Smooth muscle cell (in vitro differentiated cells): ENCODE measurements around the gene SIRT7. TPM values are rescaled to one million over a fixed set of nuclear protein-coding genes. Genes with fewer than 3 reads are reported as not detected.

ENCODE experiments used
- DNase-seq: peaks from one replicate; lab custom pipeline; 2025; ENCODE audit not compliant: unreplicated experiment; lab: John Stamatoyannopoulos, UW
- H2AFZ ChIP-seq: fragments of 200-600 bp; sonication (generic); 2 replicates; pipeline ENCODE4 v1.6.0; 2016; ENCODE audit warnings: antibody characterized with exemption, low read depth, mild to moderate bottlenecking
- H3F3A ChIP-seq: fragments of 200-600 bp; sonication (generic); 2 replicates; pipeline ENCODE4 v1.6.0; 2017; ENCODE audit warnings: antibody characterized with exemption, low read depth
- H3K27ac ChIP-seq: fragments of 200-600 bp; sonication (generic); 2 replicates; pipeline ENCODE4 v1.5.1; 2016; ENCODE audit warnings: low read depth, mild to moderate bottlenecking
- H3K27me3 ChIP-seq: fragments of 200-600 bp; sonication (generic); 2 replicates; pipeline ENCODE4 v1.6.1; 2016; ENCODE audit warnings: low read depth, mild to moderate bottlenecking
- H3K36me3 ChIP-seq: fragments of 200-600 bp; sonication (generic); 2 replicates; pipeline ENCODE4 v1.5.1; 2016; ENCODE audit warnings: low read depth
- H3K4me1 ChIP-seq: fragments of 200-600 bp; sonication (generic); 2 replicates; pipeline ENCODE4 v1.5.1; 2016; ENCODE audit warnings: low read depth
- H3K4me2 ChIP-seq: fragments of 200-600 bp; sonication (generic); 2 replicates; pipeline ENCODE4 v1.6.0; 2016; ENCODE audit warnings: mild to moderate bottlenecking
- H3K4me3 ChIP-seq: fragments of 200-600 bp; sonication (generic); 2 replicates; pipeline ENCODE4 v1.5.1; 2016; ENCODE audit warnings: mild to moderate bottlenecking
- H3K79me2 ChIP-seq: fragments of 200-600 bp; sonication (generic); 2 replicates; pipeline ENCODE4 v1.6.0; 2016; ENCODE audit warnings: low read depth, mild to moderate bottlenecking
- H3K9ac ChIP-seq: fragments of 200-600 bp; sonication (generic); 2 replicates; pipeline ENCODE4 v1.6.0; 2016; ENCODE audit warnings: low read depth
- H3K9me3 ChIP-seq: fragments of 200-600 bp; sonication (generic); replicated peaks from 2 replicates; pipeline ENCODE4 v1.5.1; 2016; ENCODE audit warnings: low read depth
- H4K20me1 ChIP-seq: fragments of 200-600 bp; sonication (generic); 2 replicates; pipeline ENCODE4 v1.6.0; 2016; ENCODE audit warnings: low read depth
- CTCF ChIP-seq: fragments of 200-600 bp; sonication (generic); IDR thresholded peaks from 2 replicates; pipeline ENCODE4 v1.5.1; 2017; ENCODE audit warnings: borderline replicate concordance, mild to moderate bottlenecking, antibody characterized with exemption; ENCODE audit not compliant: insufficient read depth, poor library complexity, severe bottlenecking
- WGBS: methylation state at CpG from one replicate; pipeline ENCODE4 v1.1.7; 2016; ENCODE audit warnings: low lambda C conversion rate; 5-methylcytosine and 5-hydroxymethylcytosine counted together
- polyA plus RNA-seq: library from polyadenylated mRNA; unstranded; fragments of >200 nt; fragmentation: Nextera tagmentation; extraction: Ambion mirVana; gene quantifications from 2 replicates; pipeline ENCODE4 v1.2.1, GENCODE V29; 2016
- total RNA-seq: library from RNA; depleted of rRNA; stranded (reverse); fragments of >200 nt; gene quantifications from 2 replicates; pipeline ENCODE4 v1.2.3, GENCODE V29; 2014

SIRT7 gene
- total and polyA plus RNA-seq, 2 experiments from 2014 or later: 10.1 to 19.9 TPM

GRCh38 chr17:81870131-81870980 is 47.6 kb downstream of the SIRT7 start:
- H3K36me3 ChIP-seq: no peaks in the 10 kb centered on the region
- H3K4me3 ChIP-seq: peak overlapping the region; percentile 72
- H3K9me3 ChIP-seq: no peaks in the 10 kb centered on the region
- peak overlapping the region; percentile 78 for H3K27ac ChIP-seq
- peak overlapping the region; percentile 85 for H3K4me2 ChIP-seq
- H3F3A ChIP-seq: peaks cover 36% of the 10 kb centered on the region
- no peak for TF ChIP-seq CTCF
- 2% methylated on average over 48 of the region's 65 CpGs for WGBS
- no peak for DNase-seq
- H2AFZ ChIP-seq: no peak overlapping the region
- peaks cover 52% of the 10 kb centered on the region for H4K20me1 ChIP-seq
- H3K4me1 ChIP-seq: peaks cover 29% of the 10 kb centered on the region
- H3K9ac ChIP-seq: peak overlapping the region; percentile 46
- peaks cover 25% of the 10 kb centered on the region for H3K79me2 ChIP-seq
- no peaks in the 10 kb centered on the region for H3K27me3 ChIP-seq

- peaks cover 40% of the 10 kb centered on the region for H3F3A ChIP-seq
- WGBS: 35% methylated on average over 52 of the region's 52 CpGs
- H3K36me3 ChIP-seq: no peaks in the 10 kb centered on the region
- H3K27ac ChIP-seq: peak overlapping the region; percentile 78
- H3K27me3 ChIP-seq: no peaks in the 10 kb centered on the region
- H3K4me3 ChIP-seq: peak overlapping the region; percentile 72
- H2AFZ ChIP-seq: no peak overlapping the region
- H3K4me1 ChIP-seq: peaks cover 29% of the 10 kb centered on the region
- TF ChIP-seq CTCF: peak; percentile 96
- H3K4me2 ChIP-seq: peak overlapping the region; percentile 85
- peak; percentile 51 for DNase-seq
- H4K20me1 ChIP-seq: peaks cover 61% of the 10 kb centered on the region
- H3K79me2 ChIP-seq: peaks cover 34% of the 10 kb centered on the region
- no peaks in the 10 kb centered on the region for H3K9me3 ChIP-seq
- H3K9ac ChIP-seq: no peak overlapping the region
Measured at GRCh38 chr17:81869221-81870130, 48.5 kb downstream of the SIRT7 start.

GRCh38 chr17:81868674-81869220 is 49.2 kb downstream of the SIRT7 start:
- 47% methylated on average over 29 of the region's 30 CpGs for WGBS
- Histone ChIP-seq H3K4me2 (peak overlapping the region; percentile 85), H3K4me3 (no peak overlapping the region)

More at GRCh38 chr17:81868674-81869220, 49.2 kb downstream of the SIRT7 start:
- Histone ChIP-seq H3K9me3 (no peaks in the 10 kb centered on the region), H3K36me3 (no peaks in the 10 kb centered on the region), H3K27me3 (no peaks in the 10 kb centered on the region), H3K4me1 (peaks cover 29% of the 10 kb centered on the region), H3K9ac (no peak overlapping the region), H2AFZ (no peak overlapping the region), H3F3A (peaks cover 48% of the 10 kb centered on the region), H3K79me2 (peaks cover 41% of the 10 kb centered on the region), H4K20me1 (peaks cover 68% of the 10 kb centered on the region), H3K27ac (peak overlapping the region; percentile 78)
- peak; percentile 51 for DNase-seq
- no peak for TF ChIP-seq CTCF
